Spleen (tissue), 7 donors: ENCODE data around the gene SYCE1L.

Experiments
- POLR2A ChIP-seq, 3 donors: fragments of 450-650 bp; IDR thresholded peaks; one replicate each; pipeline ENCODE4 v1.5.1; 2017; ENCODE audit warnings: antibody characterized with exemption in 3 of 3, mild to moderate bottlenecking in 1 of 3
- TF ChIP-seq, protein P1 (sequence below), 11 experiments: fragments of 200-600 bp in 7 of 11; fragments of 450-650 bp in 4 of 11; sonication (generic) in 4 of 11; IDR thresholded peaks in 8 of 11; conservative IDR thresholded peaks in 3 of 11; 1 replicate in 7 of 11; 2 replicates in 4 of 11; pipeline versions ENCODE4 v1.4.0 to v1.8.0; 2016 to 2021; ENCODE audit warnings: antibody characterized with exemption in 11 of 11, inconsistent platforms in 4 of 11, mild to moderate bottlenecking in 1 of 11
- donor health status: DM: no; HTN: no; CAD: no; lungs with moderate emphysema.
- donor health status: DM: no; HTN: no; CAD: no.
- donor health status: DM: no; HTN: no; CAD: no.

DNA sequence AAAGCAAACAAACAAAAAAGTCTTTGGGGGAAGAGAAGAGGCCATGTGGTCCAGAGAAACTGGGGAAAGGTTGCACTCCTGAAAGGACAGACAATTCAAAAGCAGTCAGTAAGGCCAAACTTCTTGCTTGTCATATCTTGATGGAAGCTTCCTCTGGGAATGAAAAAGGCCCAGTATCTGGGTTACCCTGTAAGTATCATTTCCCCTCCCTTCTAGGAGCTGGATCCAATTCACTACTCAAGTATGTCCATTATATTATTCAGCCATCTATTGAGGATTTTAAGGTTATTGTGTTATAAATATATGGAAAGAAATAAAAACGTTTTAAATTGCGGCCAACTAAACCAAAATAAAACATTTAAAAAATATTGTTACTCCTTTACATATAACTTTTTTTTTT is 34.2 kb upstream of the SYCE1L start:
- TF ChIP-seq, protein P1, sequence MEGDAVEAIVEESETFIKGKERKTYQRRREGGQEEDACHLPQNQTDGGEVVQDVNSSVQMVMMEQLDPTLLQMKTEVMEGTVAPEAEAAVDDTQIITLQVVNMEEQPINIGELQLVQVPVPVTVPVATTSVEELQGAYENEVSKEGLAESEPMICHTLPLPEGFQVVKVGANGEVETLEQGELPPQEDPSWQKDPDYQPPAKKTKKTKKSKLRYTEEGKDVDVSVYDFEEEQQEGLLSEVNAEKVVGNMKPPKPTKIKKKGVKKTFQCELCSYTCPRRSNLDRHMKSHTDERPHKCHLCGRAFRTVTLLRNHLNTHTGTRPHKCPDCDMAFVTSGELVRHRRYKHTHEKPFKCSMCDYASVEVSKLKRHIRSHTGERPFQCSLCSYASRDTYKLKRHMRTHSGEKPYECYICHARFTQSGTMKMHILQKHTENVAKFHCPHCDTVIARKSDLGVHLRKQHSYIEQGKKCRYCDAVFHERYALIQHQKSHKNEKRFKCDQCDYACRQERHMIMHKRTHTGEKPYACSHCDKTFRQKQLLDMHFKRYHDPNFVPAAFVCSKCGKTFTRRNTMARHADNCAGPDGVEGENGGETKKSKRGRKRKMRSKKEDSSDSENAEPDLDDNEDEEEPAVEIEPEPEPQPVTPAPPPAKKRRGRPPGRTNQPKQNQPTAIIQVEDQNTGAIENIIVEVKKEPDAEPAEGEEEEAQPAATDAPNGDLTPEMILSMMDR (IDR thresholded peaks at IDR 0.05 in 8 of 11, conservative IDR thresholded peaks at IDR 0.05 in 3 of 11) = no peak
- no peak for TF ChIP-seq POLR2A (IDR thresholded peaks at IDR 0.05)
